ENCODE measurements around the gene TMEM190. TPM values are rescaled to one million over a fixed set of nuclear protein-coding genes. Genes with fewer than 3 reads are reported as not detected.

The TMEM190 gene
- total and polyA plus RNA-seq, 9 of the 15 experiments (the other 6 are each of a cell fraction or from before 2014, with no cell fraction given), result not detected

GRCh38 chr19:55339105-55339888 lies 37.3 kb upstream of the TMEM190 start, which contains the start of gene KMT5C (continued):
- no peak for TF ChIP-seq RBM14 (IDR thresholded peaks at IDR 0.05; ENCODE audit: borderline replicate concordance, insufficient read depth, low read depth, low read length)
- TF ChIP-seq SUPT5H (IDR thresholded peaks at IDR 0.05), result no peak
- no peak for TF ChIP-seq NCOA1 (IDR thresholded peaks at IDR 0.05; ENCODE audit: low read depth)
- no peak for TF ChIP-seq ZNF639 (CRISPR knock-in tag; conservative IDR thresholded peaks at IDR 0.05 in 1 of 2, IDR thresholded peaks at IDR 0.05 in 1 of 2)
- TF ChIP-seq ASH1L (IDR thresholded peaks at IDR 0.05; ENCODE audit: borderline replicate concordance, low read depth, partially characterized antibody), result peak; percentile 98
- TF ChIP-seq EZH2 (IDR thresholded peaks at IDR 0.05; ENCODE audit: borderline replicate concordance, low read depth, low read length), result no peak
- TF ChIP-seq MEF2A (IDR thresholded peaks at IDR 0.05; ENCODE audit: control insufficient read depth, low read depth, low read length), result no peak
- TF ChIP-seq ZNF24 (IDR thresholded peaks at IDR 0.05), result no peak
- no peak for TF ChIP-seq DACH1 (IDR thresholded peaks at IDR 0.05; ENCODE audit: partially characterized antibody)
- no peak for TF ChIP-seq RAD21 (CRISPR knock-in tag; conservative IDR thresholded peaks at IDR 0.05 in 1 of 2, IDR thresholded peaks at IDR 0.05 in 1 of 2)
- no peak for TF ChIP-seq ZFPM2 (CRISPR knock-in tag; IDR thresholded peaks at IDR 0.05)
- TF ChIP-seq HSF4 (CRISPR knock-in tag; IDR thresholded peaks at IDR 0.05; ENCODE audit: borderline replicate concordance), result no peak
- TF ChIP-seq PHF8 (IDR thresholded peaks at IDR 0.05; ENCODE audit: borderline replicate concordance, low read length), result peak; percentile 3; the same call in 1 of the 2 replicates
- TF ChIP-seq CHD1 (IDR thresholded peaks at IDR 0.05; ENCODE audit: low read length), result no peak
- no peak for TF ChIP-seq HIVEP1 (CRISPR knock-in tag; IDR thresholded peaks at IDR 0.05)
- no peak for TF ChIP-seq STAT5A (IDR thresholded peaks at IDR 0.05; ENCODE audit: borderline replicate concordance, low read length)
- no peak for TF ChIP-seq MAFG (tag; conservative IDR thresholded peaks at IDR 0.05)
- no peak for TF ChIP-seq BACH1 (tag; IDR thresholded peaks at IDR 0.05)
- TF ChIP-seq EWSR1 (IDR thresholded peaks at IDR 0.05; ENCODE audit: borderline replicate concordance, low read depth, partially characterized antibody), result no peak
- TF ChIP-seq HMBOX1 (IDR thresholded peaks at IDR 0.05), result no peak
- TF ChIP-seq ATF6 (CRISPR knock-in tag; IDR thresholded peaks at IDR 0.05), result no peak
- no peak for TF ChIP-seq NELFE (IDR thresholded peaks at IDR 0.05; ENCODE audit: insufficient read depth, insufficient read length)
- no peak for TF ChIP-seq ZKSCAN8 (CRISPR knock-in tag; IDR thresholded peaks at IDR 0.05)
- no peak for TF ChIP-seq ZNF764 (CRISPR knock-in tag; IDR thresholded peaks at IDR 0.05; ENCODE audit: low read depth)

Measured in K562 (cell line).